ENCODE measurements around the gene HENMT1.

Gene HENMT1

DNA sequence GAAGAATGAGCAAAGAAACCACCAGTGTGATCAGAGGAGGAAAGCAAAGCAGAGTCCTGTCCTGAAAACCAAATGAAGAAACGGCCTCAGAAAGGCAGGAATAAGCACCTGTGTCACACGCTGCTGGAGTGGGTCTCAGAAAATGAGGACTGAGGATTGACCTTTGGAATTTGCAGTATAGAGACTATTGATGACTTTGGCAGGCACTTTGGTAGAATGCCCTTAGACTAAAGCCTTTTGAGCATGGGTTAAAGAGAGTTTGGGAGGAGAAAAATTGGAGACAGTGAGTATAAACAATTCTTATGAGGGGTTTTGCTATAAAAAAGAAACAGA lies 43.2 kb downstream of the HENMT1 start:
- no peak for DNase-seq (ENCODE audit: low read depth in 1 of 2, low spot score in 1 of 2)
- H3K4me3 ChIP-seq (replicated peaks; ENCODE audit: insufficient read depth, low read length) = no peak overlapping the region
- no peak overlapping the region for H3K27ac ChIP-seq (replicated peaks)
- H3K27me3 ChIP-seq (ENCODE audit: insufficient read depth, poor library complexity, severe bottlenecking) = no peaks in the 10 kb centered on the region
- no peak for TF ChIP-seq GABPA (IDR thresholded peaks at IDR 0.05; ENCODE audit: low read depth)
- TF ChIP-seq POLR2AphosphoS5 (IDR thresholded peaks at IDR 0.05; ENCODE audit: low read depth) = no peak
- TF ChIP-seq SPI1 (IDR thresholded peaks at IDR 0.05; ENCODE audit: borderline replicate concordance, low read depth) = no peak
- TF ChIP-seq, protein P1, sequence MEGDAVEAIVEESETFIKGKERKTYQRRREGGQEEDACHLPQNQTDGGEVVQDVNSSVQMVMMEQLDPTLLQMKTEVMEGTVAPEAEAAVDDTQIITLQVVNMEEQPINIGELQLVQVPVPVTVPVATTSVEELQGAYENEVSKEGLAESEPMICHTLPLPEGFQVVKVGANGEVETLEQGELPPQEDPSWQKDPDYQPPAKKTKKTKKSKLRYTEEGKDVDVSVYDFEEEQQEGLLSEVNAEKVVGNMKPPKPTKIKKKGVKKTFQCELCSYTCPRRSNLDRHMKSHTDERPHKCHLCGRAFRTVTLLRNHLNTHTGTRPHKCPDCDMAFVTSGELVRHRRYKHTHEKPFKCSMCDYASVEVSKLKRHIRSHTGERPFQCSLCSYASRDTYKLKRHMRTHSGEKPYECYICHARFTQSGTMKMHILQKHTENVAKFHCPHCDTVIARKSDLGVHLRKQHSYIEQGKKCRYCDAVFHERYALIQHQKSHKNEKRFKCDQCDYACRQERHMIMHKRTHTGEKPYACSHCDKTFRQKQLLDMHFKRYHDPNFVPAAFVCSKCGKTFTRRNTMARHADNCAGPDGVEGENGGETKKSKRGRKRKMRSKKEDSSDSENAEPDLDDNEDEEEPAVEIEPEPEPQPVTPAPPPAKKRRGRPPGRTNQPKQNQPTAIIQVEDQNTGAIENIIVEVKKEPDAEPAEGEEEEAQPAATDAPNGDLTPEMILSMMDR (IDR thresholded peaks at IDR 0.05; ENCODE audit: insufficient read depth, low read length) = no peak
- TF ChIP-seq, protein P2, sequence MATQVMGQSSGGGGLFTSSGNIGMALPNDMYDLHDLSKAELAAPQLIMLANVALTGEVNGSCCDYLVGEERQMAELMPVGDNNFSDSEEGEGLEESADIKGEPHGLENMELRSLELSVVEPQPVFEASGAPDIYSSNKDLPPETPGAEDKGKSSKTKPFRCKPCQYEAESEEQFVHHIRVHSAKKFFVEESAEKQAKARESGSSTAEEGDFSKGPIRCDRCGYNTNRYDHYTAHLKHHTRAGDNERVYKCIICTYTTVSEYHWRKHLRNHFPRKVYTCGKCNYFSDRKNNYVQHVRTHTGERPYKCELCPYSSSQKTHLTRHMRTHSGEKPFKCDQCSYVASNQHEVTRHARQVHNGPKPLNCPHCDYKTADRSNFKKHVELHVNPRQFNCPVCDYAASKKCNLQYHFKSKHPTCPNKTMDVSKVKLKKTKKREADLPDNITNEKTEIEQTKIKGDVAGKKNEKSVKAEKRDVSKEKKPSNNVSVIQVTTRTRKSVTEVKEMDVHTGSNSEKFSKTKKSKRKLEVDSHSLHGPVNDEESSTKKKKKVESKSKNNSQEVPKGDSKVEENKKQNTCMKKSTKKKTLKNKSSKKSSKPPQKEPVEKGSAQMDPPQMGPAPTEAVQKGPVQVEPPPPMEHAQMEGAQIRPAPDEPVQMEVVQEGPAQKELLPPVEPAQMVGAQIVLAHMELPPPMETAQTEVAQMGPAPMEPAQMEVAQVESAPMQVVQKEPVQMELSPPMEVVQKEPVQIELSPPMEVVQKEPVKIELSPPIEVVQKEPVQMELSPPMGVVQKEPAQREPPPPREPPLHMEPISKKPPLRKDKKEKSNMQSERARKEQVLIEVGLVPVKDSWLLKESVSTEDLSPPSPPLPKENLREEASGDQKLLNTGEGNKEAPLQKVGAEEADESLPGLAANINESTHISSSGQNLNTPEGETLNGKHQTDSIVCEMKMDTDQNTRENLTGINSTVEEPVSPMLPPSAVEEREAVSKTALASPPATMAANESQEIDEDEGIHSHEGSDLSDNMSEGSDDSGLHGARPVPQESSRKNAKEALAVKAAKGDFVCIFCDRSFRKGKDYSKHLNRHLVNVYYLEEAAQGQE (IDR thresholded peaks at IDR 0.05; ENCODE audit: insufficient replicate concordance, low read depth) = no peak

DNA sequence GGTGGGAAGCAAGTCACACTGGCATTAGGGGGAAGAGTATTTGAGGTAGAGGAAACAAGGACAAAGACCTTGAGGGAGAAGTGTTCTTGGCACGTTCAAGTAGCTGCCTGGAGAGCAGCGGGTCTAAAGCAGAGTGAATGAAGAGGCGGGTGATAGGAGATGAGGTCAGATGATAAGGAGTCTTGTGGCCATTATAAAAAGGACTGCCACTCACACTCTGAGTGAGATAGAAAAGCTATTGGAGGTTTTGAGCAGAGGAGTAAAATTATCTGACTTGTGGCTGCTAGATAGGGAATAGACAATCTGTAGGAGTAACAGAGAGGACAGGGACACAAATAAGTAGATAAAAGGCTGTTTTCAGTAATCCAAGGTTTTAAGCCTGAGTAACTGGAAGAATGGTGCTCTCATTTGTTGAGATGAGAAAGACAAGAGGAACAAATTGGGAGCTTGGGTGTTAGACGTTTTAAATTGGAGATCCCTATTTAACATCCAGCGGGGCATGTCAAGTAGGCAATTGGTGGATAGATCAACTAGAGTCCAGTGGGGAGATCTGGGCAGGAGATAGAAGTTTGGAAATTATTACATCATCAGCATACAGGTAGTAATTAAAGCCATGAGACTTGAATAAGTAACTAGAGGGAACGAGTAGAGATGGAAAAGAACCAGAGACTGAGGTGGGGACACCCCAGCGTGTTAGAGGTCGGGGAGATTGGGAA lies 43.7 kb downstream of the HENMT1 start:
- Histone ChIP-seq H3K27me3 (ENCODE audit: insufficient read depth, poor library complexity, severe bottlenecking) (no peaks in the 10 kb centered on the region), H3K27ac (replicated peaks) (no peak overlapping the region), H3K4me3 (replicated peaks; ENCODE audit: insufficient read depth, low read length) (no peak overlapping the region)
- TF ChIP-seq POLR2AphosphoS5 (IDR thresholded peaks at IDR 0.05; ENCODE audit: low read depth) = no peak
- no peak for TF ChIP-seq SPI1 (IDR thresholded peaks at IDR 0.05; ENCODE audit: borderline replicate concordance, low read depth)
- DNase-seq (ENCODE audit: low read depth in 1 of 2, low spot score in 1 of 2) = no peak

- no peak for TF ChIP-seq POLR2AphosphoS5 (IDR thresholded peaks at IDR 0.05; ENCODE audit: low read depth)
- Histone ChIP-seq H3K27ac (replicated peaks) (no peak overlapping the region), H3K4me3 (replicated peaks; ENCODE audit: insufficient read depth, low read length) (no peak overlapping the region), H3K27me3 (ENCODE audit: insufficient read depth, poor library complexity, severe bottlenecking) (no peaks in the 10 kb centered on the region)
- no peak for DNase-seq (ENCODE audit: low read depth in 1 of 2, low spot score in 1 of 2)
Observed at GRCh38 chr1:108615544-108615943, 45.3 kb downstream of the HENMT1 start.

- no peak overlapping the region for H3K4me3 ChIP-seq (replicated peaks; ENCODE audit: insufficient read depth, low read length)
- H3K27ac ChIP-seq (replicated peaks) = no peak overlapping the region
- TF ChIP-seq SPI1 (IDR thresholded peaks at IDR 0.05; ENCODE audit: borderline replicate concordance, low read depth) = no peak
- TF ChIP-seq, protein P2 (IDR thresholded peaks at IDR 0.05; ENCODE audit: insufficient replicate concordance, low read depth) = no peak
- TF ChIP-seq, protein P1 (IDR thresholded peaks at IDR 0.05; ENCODE audit: insufficient read depth, low read length) = no peak
- no peak for TF ChIP-seq GABPA (IDR thresholded peaks at IDR 0.05; ENCODE audit: low read depth)
- TF ChIP-seq POLR2AphosphoS5 (IDR thresholded peaks at IDR 0.05; ENCODE audit: low read depth) = no peak
- no peaks in the 10 kb centered on the region for H3K27me3 ChIP-seq (ENCODE audit: insufficient read depth, poor library complexity, severe bottlenecking)
- no peak for DNase-seq (ENCODE audit: low read depth in 1 of 2, low spot score in 1 of 2)
Observed at GRCh38 chr1:108612496-108612895, 48.4 kb downstream of the HENMT1 start.

DNA sequence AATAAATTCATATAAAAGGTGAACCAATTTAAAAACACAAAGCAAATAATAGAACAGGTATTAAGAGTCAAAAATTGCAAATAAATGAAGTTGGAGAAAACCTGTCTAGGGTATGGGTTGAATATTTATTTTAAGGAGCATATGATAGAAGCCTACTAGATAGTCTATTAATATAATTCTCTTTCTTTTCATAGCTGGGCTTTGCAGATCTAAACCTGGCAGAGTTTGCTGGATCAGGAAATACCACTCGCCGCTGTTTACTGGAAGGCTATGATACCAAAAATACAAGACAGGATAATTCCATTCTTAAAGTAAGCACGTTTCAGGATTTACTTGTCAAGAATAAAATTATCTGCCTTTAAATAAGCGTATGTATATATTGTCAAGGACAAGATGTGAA lies 48.9 kb downstream of the HENMT1 start:
- Histone ChIP-seq H3K27ac (replicated peaks) (no peak overlapping the region), H3K27me3 (ENCODE audit: insufficient read depth, poor library complexity, severe bottlenecking) (no peaks in the 10 kb centered on the region), H3K4me3 (replicated peaks; ENCODE audit: insufficient read depth, low read length) (no peak overlapping the region)
- no peak for TF ChIP-seq POLR2AphosphoS5 (IDR thresholded peaks at IDR 0.05; ENCODE audit: low read depth)
- TF ChIP-seq GABPA (IDR thresholded peaks at IDR 0.05; ENCODE audit: low read depth) = no peak
- TF ChIP-seq, protein P1 (IDR thresholded peaks at IDR 0.05; ENCODE audit: insufficient read depth, low read length) = no peak
- TF ChIP-seq, protein P2 (IDR thresholded peaks at IDR 0.05; ENCODE audit: insufficient replicate concordance, low read depth) = no peak
- DNase-seq (ENCODE audit: low read depth in 1 of 2, low spot score in 1 of 2) = no peak
